Measurements from ENCODE around the gene CASTOR1. TPM values are rescaled to one million over a fixed set of nuclear protein-coding genes. Genes with fewer than 3 reads are reported as not detected.

Gene CASTOR1
- total and polyA plus RNA-seq, 2 donors (not counting 3 experiments of a cell fraction or from before 2014, with no cell fraction given): 8.1 to 26.8 TPM

DNA sequence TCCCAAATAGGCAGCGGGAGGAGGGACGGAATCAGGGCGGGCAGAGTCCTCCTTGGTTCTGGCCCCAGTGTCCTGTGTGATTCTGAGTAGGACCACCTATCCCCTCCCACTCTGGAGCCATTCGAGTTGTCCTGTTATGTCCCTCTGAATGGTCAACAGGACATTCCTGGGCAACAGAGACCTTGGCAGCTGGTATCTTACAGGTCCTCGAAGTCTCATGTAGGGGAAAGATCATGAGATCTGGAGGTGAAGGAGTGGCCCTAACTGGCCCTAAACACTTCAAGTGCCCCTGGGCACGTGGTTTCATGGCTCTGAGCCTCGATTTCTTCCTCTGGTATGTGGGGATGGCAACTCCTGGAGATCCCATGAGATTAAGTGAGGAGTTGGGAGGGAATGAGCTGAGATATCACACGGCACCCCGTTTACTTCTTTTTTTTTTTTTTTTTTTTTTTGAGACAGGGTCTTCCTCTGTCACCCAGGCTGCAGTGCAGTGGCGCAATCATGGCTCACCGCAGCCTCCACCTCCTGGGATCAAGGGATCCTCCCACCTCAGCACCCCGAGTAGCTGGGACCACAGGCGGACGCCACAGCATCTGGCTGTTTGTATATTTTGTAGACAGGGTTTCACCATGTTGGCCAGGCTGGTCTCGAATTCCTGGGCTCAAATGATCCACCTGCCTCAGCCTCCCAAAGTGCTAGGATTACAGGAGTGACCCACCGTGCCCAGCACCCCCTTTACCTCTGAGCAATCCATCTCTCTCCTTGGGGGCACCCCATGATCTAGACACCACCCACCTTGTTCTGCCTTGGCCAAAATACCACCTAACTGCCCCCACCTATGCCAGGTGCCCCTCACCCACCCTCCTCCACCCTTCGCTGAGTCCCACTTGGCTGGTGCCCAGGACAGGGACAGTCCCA, 49.6 kb downstream of the CASTOR1 start:
- Histone ChIP-seq H4K20me1 (replicated peaks; ENCODE audit: control insufficient read depth, extremely low read depth, insufficient read depth, low read length) (no peaks in the 10 kb centered on the region), H3K36me3 (ENCODE audit: control insufficient read depth in 2 of 2, extremely low read depth in 1 of 2, insufficient read depth in 2 of 2, low read length in 2 of 2) (no peaks in the 10 kb centered on the region), H3K9ac (replicated peaks; ENCODE audit: extremely low read depth, insufficient read depth, low read length) (no peak overlapping the region), H3K79me2 (ENCODE audit: control insufficient read depth, insufficient read depth, low read length) (no peaks in the 10 kb centered on the region), H3K27ac (ENCODE audit: insufficient read depth, low read depth, low read length) (no peak overlapping the region), H3K4me2 (ENCODE audit: insufficient read depth, low read length) (no peak overlapping the region), H3K27me3 (ENCODE audit: control insufficient read depth in 2 of 2, insufficient read depth in 2 of 2, low read length in 2 of 2) (peaks cover 8 to 12% of the 10 kb centered on the region in 2 experiments), H3K4me1 (ENCODE audit: control insufficient read depth, extremely low read depth, insufficient read depth, low read length) (no peaks in the 10 kb centered on the region), H3K9me3 (replicated peaks; ENCODE audit: control insufficient read depth, insufficient read depth, low read length) (no peaks in the 10 kb centered on the region), H3K4me3 (replicated peaks in 1 of 3; ENCODE audit: insufficient read depth in 1 of 3, low read depth in 1 of 3, low read length in 3 of 3) (no peak overlapping the region), H3K9me1 (replicated peaks; ENCODE audit: control insufficient read depth, extremely low read depth, insufficient read depth, low read length) (no peaks in the 10 kb centered on the region), H2AFZ (ENCODE audit: low read depth, low read length) (no peak overlapping the region)
- intact Hi-C loops (cut with micrococcal nuclease): no loop called here
- ChIA-PET POLR2A (no interaction called here), CTCF (no interaction called here)
- no peak for TF ChIP-seq POLR2AphosphoS5 (IDR thresholded peaks at IDR 0.05; ENCODE audit: insufficient read depth, low read depth, low read length)
- TF ChIP-seq, protein P1, sequence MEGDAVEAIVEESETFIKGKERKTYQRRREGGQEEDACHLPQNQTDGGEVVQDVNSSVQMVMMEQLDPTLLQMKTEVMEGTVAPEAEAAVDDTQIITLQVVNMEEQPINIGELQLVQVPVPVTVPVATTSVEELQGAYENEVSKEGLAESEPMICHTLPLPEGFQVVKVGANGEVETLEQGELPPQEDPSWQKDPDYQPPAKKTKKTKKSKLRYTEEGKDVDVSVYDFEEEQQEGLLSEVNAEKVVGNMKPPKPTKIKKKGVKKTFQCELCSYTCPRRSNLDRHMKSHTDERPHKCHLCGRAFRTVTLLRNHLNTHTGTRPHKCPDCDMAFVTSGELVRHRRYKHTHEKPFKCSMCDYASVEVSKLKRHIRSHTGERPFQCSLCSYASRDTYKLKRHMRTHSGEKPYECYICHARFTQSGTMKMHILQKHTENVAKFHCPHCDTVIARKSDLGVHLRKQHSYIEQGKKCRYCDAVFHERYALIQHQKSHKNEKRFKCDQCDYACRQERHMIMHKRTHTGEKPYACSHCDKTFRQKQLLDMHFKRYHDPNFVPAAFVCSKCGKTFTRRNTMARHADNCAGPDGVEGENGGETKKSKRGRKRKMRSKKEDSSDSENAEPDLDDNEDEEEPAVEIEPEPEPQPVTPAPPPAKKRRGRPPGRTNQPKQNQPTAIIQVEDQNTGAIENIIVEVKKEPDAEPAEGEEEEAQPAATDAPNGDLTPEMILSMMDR (IDR thresholded peaks at IDR 0.05; ENCODE audit: extremely low read depth in 1 of 2, insufficient read depth in 1 of 2, low read depth in 1 of 2, low read length in 2 of 2): no peak
- TF ChIP-seq GATA2 (IDR thresholded peaks at IDR 0.05; ENCODE audit: insufficient read depth, insufficient read length, low read depth, low read length): no peak
- TF ChIP-seq EZH2 (IDR thresholded peaks at IDR 0.05; ENCODE audit: borderline replicate concordance, low read depth, low read length, severe bottlenecking): no peak
- no peak for TF ChIP-seq FOS (IDR thresholded peaks at IDR 0.05; ENCODE audit: borderline replicate concordance, insufficient read depth, low read length)
- no peak for TF ChIP-seq POLR2A (IDR thresholded peaks at IDR 0.05; ENCODE audit: low read depth, low read length)
- no peak for TF ChIP-seq MYC (IDR thresholded peaks at IDR 0.05; ENCODE audit: low read depth, low read length)
- TF ChIP-seq JUN (IDR thresholded peaks at IDR 0.05; ENCODE audit: borderline replicate concordance, insufficient read depth, insufficient read length, low read depth): no peak
- no peak for TF ChIP-seq MAX (IDR thresholded peaks at IDR 0.05; ENCODE audit: insufficient read depth, insufficient read length)
- dilution Hi-C loops (cut with MboI; ENCODE audit: extremely low pct_ligation_motif_present, low sequenced_read_pairs): no loop called here
- DNase-seq (ENCODE audit: low read depth, low spot score) (no peak), FAIRE-seq (no peak)
- no TSS peak for BruUV-seq (replicated peaks)

All from endothelial cell of umbilical vein (primary cell).